ENCODE measurements around the gene WLS.
A peak's percentile ranks its signal among the peaks of the same experiment; 100 is the strongest.

The WLS gene

DNA sequence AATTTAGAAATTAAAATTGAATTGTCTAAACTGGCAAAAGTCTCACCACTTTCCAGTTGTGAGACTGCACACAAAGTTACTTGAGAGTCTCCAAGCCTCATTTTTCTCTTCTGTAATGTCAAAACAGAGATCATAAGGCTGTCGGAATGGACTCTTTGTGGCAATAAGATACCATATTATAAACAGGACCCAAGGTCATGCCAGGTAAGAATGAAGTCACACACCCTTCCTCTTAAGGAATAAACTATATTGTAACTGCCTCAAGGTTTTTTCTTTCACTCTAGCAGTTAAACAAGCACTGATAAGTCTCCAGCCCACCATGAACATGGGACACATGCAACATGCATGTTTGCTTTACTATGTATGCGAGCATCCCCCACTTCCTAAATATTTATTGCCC is 131.8 kb downstream of the WLS start:
- DNase-seq (ENCODE audit: low read depth): no peak
- H3K4me3 ChIP-seq (ENCODE audit: low read length): no peak overlapping the region
- TF ChIP-seq, protein P1, sequence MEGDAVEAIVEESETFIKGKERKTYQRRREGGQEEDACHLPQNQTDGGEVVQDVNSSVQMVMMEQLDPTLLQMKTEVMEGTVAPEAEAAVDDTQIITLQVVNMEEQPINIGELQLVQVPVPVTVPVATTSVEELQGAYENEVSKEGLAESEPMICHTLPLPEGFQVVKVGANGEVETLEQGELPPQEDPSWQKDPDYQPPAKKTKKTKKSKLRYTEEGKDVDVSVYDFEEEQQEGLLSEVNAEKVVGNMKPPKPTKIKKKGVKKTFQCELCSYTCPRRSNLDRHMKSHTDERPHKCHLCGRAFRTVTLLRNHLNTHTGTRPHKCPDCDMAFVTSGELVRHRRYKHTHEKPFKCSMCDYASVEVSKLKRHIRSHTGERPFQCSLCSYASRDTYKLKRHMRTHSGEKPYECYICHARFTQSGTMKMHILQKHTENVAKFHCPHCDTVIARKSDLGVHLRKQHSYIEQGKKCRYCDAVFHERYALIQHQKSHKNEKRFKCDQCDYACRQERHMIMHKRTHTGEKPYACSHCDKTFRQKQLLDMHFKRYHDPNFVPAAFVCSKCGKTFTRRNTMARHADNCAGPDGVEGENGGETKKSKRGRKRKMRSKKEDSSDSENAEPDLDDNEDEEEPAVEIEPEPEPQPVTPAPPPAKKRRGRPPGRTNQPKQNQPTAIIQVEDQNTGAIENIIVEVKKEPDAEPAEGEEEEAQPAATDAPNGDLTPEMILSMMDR (conservative IDR thresholded peaks at IDR 0.05; ENCODE audit: low read length): no peak

DNA sequence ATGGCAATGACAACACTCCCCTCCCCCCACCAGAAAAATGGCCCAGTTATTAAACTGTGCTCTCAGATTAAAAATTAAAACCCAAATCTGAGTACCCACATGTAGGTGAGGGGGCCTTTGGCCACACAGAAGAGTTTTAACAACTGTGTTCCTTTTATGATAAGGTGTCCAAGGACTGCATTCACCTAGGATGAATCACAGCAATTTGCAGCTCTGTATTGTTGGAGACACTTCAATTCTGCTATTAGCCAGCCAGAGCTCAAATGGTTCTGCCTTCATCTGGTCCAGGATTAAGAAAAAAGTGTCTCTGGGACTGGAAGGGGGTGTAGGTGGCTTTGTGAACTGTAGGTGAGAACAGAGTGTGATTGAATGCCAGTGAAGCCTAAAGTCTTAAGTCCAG is 138.6 kb downstream of the WLS start:
- no peak overlapping the region for H3K4me3 ChIP-seq (ENCODE audit: low read length)
- TF ChIP-seq, protein P1 (conservative IDR thresholded peaks at IDR 0.05; ENCODE audit: low read length): no peak
- DNase-seq (ENCODE audit: low read depth): peak; percentile 41

DNA sequence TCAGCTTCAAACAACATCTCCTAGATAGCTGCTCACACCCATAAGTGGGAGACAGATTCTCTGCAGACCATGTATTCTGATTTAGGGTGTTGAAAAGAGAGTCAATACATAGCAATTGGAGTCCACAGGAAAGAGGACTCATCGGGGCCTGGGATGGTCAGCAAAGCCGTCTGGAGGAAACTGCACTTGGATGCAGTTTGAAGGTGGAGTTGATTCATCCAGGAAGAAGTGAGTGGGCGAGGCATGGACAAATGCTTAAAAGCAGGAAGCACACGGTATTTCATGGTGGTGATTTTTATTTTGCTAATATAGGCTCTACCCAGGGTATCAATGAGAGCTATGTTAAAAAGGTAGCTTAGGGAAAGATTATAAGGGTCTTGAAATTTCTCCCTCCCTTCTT is 145.1 kb downstream of the WLS start:
- DNase-seq (ENCODE audit: low read depth): no peak
- TF ChIP-seq, protein P1 (conservative IDR thresholded peaks at IDR 0.05; ENCODE audit: low read length): no peak
- no peak overlapping the region for H3K4me3 ChIP-seq (ENCODE audit: low read length)

DNA sequence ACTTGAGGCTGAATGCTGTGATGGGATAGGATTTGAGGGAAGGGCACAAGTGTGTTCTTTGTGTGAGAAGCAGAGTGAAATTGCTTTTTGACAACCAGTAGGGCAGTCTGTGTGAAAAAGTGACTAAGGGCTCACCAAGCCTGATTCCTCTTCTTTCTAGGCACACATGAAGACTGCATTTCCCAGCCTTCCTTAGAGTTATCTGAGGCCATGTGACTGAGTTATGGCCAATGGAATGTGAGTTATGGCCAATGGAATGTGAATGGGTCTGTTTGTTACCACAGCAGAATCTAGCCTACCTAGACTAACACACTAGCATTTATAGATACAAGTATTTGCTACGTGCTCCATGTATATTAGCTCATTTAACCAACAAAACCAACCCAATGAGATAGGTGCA is 146.6 kb downstream of the WLS start:
- no peak overlapping the region for H3K4me3 ChIP-seq (ENCODE audit: low read length)
- no peak for DNase-seq (ENCODE audit: low read depth)
- TF ChIP-seq, protein P1 (conservative IDR thresholded peaks at IDR 0.05; ENCODE audit: low read length): no peak

DNA sequence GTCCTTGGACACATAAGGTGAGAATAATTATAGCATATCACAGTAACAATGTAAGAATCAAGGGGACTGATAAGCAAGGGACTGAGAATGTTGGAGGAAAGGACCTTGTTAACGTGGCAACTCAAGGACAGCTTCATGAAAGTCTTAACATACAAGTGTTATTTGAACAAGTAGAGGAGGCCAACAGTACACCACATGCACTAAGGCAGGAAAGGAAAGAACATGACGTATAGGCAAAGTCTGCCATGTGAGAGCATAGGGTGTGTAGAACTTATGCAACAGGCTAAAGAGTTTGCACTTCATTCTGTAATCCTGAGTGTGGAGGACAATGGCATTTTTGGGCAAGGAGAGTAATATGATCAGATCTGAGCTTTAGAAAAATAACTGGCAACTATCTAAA is 148.6 kb downstream of the WLS start:
- no peak for DNase-seq (ENCODE audit: low read depth)
- no peak overlapping the region for H3K4me3 ChIP-seq (ENCODE audit: low read length)
- TF ChIP-seq, protein P1 (conservative IDR thresholded peaks at IDR 0.05; ENCODE audit: low read length): no peak

DNA sequence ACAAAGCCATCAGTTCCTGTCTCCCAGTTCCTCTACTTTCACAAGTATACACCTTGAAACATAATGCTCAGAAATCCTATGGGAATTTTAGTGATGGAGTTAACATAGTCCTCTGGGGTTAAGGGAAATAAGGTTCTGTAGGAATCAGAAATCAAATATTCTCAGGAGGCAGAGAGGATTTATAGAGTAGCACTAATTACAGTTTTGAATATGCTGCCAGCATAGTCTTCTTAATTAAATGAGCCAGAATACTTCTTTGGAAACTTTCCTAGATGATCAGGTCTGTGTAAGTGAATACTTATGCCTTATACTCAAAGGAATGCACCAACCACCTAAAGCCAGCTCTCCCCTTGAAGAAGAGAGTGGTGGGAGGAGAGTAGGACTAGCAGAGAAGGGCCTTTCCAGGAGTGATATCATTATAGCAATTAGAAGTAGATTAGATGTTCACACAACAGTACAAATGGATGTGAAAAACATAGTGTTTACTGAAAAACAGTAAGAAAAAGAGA is 150.5 kb downstream of the WLS start:
- H3K4me3 ChIP-seq (ENCODE audit: low read length): no peak overlapping the region
- TF ChIP-seq, protein P1 (conservative IDR thresholded peaks at IDR 0.05; ENCODE audit: low read length): no peak
- no peak for DNase-seq (ENCODE audit: low read depth)

DNA sequence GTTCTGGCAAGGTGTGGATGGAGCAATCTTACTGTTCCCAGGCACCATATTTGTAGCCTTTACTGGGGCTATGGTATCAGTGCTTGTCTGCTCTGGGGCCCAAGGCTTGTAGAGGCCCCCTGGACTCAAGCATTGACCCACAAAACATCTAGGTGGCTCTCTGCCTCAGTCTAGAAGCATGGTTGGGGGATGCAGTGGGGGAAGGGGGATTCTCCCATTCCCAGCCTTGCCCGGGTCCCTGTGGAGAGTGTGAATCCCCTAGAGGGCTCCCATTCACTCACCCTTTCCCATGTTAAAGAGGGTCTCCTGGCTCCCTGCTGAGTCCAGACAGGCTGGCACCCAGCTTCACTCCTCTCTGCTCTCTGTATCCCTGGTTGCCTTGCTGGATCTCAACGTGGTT is 153.7 kb downstream of the WLS start:
- no peak for DNase-seq (ENCODE audit: low read depth)
- no peak overlapping the region for H3K4me3 ChIP-seq (ENCODE audit: low read length)
- TF ChIP-seq, protein P1 (conservative IDR thresholded peaks at IDR 0.05; ENCODE audit: low read length): no peak

Measured in AG10803 (cell line).